GM19099 (cell line): ENCODE measurements around the gene MCRS1.

Source experiments
- POLR2A ChIP-seq: IDR thresholded peaks from 3 replicates; pipeline ENCODE4 v1.6.1; 2011; ENCODE audit warnings: low read depth; ENCODE audit not compliant: insufficient read length; ENCODE audit errors: extremely low read depth

MCRS1 gene

GRCh38 chr12:49552014-49552413 lies 15.9 kb downstream of the MCRS1 start:
- no peak for TF ChIP-seq POLR2A

DNA sequence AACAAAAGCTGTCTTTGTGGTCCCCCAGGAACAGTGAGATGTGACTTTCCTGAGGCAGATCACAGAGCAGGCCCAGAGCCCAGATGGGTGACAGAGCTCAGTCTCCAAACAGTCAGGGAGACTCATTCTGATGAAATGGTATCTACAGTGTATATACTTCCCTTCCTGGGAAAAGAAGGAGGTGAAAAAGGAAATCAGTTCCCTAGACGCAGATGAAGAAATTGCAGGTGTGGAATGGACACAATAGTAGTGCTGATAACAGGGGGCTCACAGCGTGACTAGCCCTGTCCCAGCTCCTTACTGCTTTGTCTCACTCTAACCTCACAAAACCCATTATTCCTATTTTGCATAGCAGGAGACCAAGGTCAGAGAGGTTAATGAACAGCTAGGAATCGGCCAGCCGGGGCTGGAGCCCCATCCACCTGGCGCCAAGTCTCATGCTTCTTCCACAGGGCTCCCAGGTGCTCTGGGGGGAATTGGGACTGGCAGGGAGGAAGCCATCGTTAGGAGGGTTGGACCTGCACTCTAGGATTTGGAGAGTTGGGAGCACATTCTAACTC lies 17.2 kb downstream of the MCRS1 start:
- no peak for TF ChIP-seq POLR2A

GRCh38 chr12:49549735-49550692 lies 17.9 kb downstream of the MCRS1 start:
- TF ChIP-seq POLR2A = no peak

- TF ChIP-seq POLR2A = no peak
These were observed 18.9 kb downstream of the MCRS1 start for GRCh38 chr12:49548822-49549648.

GRCh38 chr12:49548481-49548821 lies 19.5 kb downstream of the MCRS1 start:
- TF ChIP-seq POLR2A = no peak

- no peak for TF ChIP-seq POLR2A
These were observed 20.8 kb downstream of the MCRS1 start for GRCh38 chr12:49547090-49547690.

DNA sequence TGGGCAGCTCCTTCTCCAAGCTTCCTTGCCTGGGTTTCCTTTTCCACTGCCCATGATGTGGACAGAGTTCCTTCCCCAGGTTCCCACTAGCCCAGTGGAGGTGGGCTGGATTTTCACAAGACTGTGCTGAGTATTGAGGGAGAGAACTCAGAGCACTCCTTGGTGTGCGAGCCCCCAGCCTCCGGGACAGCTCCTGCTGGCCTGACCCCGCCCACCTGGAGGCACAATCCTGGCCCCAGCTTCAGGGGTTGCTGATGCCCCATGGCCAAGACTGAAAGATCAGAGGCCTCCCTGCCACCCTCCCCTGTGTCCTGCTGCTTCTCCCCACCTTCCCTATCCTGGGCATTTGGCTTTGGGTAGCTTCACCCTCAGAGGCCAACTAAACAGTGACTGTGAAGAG lies 21.5 kb downstream of the MCRS1 start:
- no peak for TF ChIP-seq POLR2A

DNA sequence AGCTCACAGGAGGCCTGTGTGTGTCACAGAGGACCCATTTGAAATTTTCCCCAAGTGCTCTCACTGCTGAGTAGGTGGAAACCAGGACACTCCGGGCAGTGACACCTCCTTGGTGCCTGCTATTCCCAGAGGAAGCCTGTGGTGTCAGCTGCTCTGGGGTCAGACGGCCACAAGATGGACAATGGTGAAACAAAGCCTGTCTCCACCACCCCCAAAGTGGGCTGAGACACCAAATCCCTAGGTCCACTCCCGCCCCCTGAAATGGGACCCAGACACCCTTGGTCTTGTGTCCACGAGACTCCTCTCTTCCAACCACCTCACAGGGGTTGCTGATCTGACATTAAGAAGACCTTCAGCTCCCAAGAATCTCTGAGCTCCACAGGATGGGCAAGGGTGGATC lies 22.1 kb downstream of the MCRS1 start:
- no peak for TF ChIP-seq POLR2A

- TF ChIP-seq POLR2A = no peak
These were observed 23.8 kb downstream of the MCRS1 start for GRCh38 chr12:49543914-49544815.

DNA sequence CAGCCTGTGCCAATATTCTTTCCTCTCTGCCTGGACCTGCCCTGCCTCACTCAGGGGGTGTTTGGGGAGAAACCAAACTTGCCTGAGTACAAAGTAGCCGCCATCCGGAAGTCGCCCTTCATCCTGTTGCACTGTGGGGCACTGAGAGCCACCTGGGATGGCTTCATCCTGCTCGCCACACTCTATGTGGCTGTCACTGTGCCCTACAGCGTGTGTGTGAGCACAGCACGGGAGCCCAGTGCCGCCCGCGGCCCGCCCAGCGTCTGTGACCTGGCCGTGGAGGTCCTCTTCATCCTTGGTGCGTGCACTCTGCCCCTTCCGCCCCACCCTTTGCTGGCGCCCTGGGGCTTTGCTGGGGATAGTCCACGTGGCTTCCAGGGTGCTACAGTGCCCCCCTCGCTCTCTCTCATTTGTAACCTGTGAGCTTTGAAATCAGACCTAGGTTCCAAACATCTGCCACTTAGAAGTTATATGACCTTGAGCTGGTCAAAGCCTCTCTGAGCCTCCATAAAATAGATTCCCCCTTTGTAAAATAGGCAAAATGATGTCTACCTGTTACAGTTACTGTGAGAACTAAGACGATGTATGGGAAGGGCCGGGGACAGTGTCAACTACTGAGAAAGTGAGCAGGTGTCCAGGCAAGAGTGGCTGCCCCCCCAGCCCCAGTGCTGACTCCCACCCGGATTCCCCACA lies 24.6 kb downstream of the MCRS1 start:
- no peak for TF ChIP-seq POLR2A

- no peak for TF ChIP-seq POLR2A
These were observed 25.3 kb downstream of the MCRS1 start for GRCh38 chr12:49542592-49543160.

DNA sequence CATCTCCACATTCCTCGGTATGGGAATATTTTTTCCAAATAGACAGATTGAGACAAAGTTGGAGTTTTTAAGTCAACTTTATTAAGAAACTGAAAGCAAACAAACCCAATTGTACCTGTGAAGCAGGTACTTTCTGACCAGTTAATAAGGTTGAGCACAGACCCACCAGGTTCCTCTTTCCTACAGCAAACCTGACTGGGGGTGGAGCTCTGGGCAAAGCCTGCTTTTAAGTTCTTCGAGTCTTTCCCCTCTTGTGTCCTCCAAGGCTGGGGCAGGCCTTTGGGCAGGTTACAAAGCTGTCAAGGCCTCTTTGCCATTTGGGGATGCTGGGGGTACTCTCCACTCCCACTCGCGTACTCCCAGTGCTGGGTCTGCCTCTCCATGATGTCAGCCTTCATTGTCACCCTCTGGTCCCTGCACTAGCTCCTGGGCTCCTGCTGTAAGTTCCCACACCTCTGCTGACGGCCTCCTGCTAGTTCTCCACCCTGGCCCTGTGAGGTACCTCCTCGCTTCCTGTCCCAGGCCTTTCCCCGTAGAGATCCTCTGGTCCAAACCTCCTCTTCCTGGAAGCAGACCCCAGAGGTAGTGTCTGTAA lies 25.9 kb downstream of the MCRS1 start:
- no peak for TF ChIP-seq POLR2A

- TF ChIP-seq POLR2A = no peak
These were observed 26.6 kb downstream of the MCRS1 start for GRCh38 chr12:49541140-49541861.
